Measurements from ENCODE around the gene SPTAN1. TPM values are rescaled to one million over a fixed set of nuclear protein-coding genes. Genes with fewer than 3 reads are reported as not detected.

SPTAN1 gene
- total RNA-seq, 1 donor from 2014 or later = 292 TPM

DNA sequence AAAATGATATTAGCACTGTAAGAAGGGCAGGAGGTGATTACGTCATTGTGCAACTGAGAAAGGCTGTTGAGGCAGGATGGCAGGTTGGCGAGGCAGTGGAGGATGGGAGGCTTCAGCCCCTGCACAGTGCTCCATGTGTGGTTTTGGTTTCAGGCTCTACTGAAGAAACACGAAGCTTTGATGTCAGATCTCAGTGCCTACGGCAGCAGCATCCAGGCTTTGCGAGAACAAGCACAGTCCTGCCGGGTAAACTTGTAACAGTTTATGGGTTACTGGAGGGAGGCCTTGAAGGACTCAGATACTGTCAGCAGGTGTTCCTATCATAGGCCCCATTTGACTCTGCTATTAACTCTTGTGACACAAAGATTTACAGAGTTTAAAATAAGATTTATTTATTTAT is 35.1 kb downstream of the SPTAN1 start:
- H3K27me3 ChIP-seq = no peaks in the 10 kb centered on the region
- H3K4me1 ChIP-seq = no peaks in the 10 kb centered on the region
- intact Hi-C loops (cut with DNase I) = no loop called here
- no peak overlapping the region for H3K4me3 ChIP-seq
- no peaks in the 10 kb centered on the region for H3K9me3 ChIP-seq
- peaks cover 0 to 97% of the 10 kb centered on the region in 2 donors for H3K36me3 ChIP-seq
- TF ChIP-seq POLR2AphosphoS5 (IDR thresholded peaks at IDR 0.05; ENCODE audit: insufficient read depth in 1 of 2, low read depth in 1 of 2) (no peak), POLR2A (IDR thresholded peaks at IDR 0.05) (no peak)
- TF ChIP-seq, protein P1, sequence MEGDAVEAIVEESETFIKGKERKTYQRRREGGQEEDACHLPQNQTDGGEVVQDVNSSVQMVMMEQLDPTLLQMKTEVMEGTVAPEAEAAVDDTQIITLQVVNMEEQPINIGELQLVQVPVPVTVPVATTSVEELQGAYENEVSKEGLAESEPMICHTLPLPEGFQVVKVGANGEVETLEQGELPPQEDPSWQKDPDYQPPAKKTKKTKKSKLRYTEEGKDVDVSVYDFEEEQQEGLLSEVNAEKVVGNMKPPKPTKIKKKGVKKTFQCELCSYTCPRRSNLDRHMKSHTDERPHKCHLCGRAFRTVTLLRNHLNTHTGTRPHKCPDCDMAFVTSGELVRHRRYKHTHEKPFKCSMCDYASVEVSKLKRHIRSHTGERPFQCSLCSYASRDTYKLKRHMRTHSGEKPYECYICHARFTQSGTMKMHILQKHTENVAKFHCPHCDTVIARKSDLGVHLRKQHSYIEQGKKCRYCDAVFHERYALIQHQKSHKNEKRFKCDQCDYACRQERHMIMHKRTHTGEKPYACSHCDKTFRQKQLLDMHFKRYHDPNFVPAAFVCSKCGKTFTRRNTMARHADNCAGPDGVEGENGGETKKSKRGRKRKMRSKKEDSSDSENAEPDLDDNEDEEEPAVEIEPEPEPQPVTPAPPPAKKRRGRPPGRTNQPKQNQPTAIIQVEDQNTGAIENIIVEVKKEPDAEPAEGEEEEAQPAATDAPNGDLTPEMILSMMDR (IDR thresholded peaks at IDR 0.05) = no peak
- no peak overlapping the region for H3K27ac ChIP-seq
- no peak for DNase-seq (ENCODE audit: extremely low spot score in 2 of 2)

DNA sequence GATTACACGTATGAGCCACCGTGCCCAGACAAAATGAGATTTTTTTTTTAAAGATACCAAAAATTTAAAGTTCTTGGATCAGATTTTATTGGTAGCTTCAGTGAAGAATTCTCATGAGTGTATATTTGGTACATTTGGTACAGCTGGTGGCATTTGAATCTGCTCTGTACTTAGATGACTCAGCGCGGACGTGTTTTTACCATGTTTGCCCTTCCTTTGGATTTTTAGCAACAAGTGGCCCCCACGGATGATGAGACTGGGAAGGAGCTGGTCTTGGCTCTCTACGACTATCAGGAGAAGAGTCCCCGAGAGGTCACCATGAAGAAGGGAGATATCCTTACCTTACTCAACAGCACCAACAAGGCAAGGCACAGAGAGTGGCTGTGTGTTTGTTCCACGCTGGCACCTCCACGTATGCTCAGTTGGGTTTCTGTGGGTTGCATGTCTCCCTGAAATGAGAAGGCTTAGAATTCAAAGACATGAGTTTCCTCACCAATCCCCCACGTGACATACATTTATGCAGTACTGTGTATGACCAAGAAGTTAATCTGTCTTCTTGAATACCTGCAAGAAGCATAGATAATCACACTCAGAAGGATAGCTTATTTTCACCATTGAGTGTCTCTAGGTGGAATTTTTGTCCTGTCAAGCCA is 36.3 kb downstream of the SPTAN1 start:
- H3K36me3 ChIP-seq = peaks cover 0 to 97% of the 10 kb centered on the region in 2 donors
- intact Hi-C loops (cut with DNase I) = no loop called here
- H3K4me1 ChIP-seq = no peaks in the 10 kb centered on the region
- H3K27ac ChIP-seq = no peak overlapping the region
- no peak overlapping the region for H3K4me3 ChIP-seq
- H3K27me3 ChIP-seq = no peaks in the 10 kb centered on the region
- TF ChIP-seq POLR2A (IDR thresholded peaks at IDR 0.05) = no peak
- TF ChIP-seq, protein P1 (IDR thresholded peaks at IDR 0.05) = no peak
- no peak for TF ChIP-seq POLR2AphosphoS5 (IDR thresholded peaks at IDR 0.05; ENCODE audit: insufficient read depth in 1 of 2, low read depth in 1 of 2)
- no peak for DNase-seq (ENCODE audit: extremely low spot score in 2 of 2)
- no peaks in the 10 kb centered on the region for H3K9me3 ChIP-seq

DNA sequence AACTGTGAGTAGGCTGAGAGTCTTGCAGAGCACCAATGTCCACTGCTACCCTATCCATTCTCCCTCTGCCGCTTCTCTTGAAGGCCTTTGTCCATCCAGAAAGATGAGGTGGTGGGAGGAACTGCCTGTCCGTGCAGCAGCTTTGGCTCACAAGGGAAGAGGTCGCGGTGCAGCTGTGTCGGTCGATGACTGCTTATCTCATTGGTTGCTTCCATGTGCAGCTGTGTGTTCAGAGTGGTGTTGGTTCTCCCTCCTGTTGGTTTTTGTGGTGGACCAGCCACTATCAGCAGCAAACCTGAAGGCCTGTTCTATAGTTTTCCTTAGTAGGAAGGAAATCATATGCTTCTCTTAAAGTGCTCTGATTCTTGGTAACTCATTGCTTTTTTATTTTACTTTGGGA is 40.7 kb downstream of the SPTAN1 start:
- intact Hi-C loops (cut with DNase I) = no loop called here
- Histone ChIP-seq H3K4me1 (no peaks in the 10 kb centered on the region), H3K4me3 (no peak overlapping the region), H3K36me3 (peaks cover 4 to 93% of the 10 kb centered on the region in 2 donors), H3K27me3 (no peaks in the 10 kb centered on the region), H3K9me3 (no peaks in the 10 kb centered on the region), H3K27ac (no peak overlapping the region)
- no peak for DNase-seq (ENCODE audit: extremely low spot score in 2 of 2)
- TF ChIP-seq POLR2A (IDR thresholded peaks at IDR 0.05) (no peak), POLR2AphosphoS5 (IDR thresholded peaks at IDR 0.05; ENCODE audit: insufficient read depth in 1 of 2, low read depth in 1 of 2) (no peak)
- TF ChIP-seq, protein P1 (IDR thresholded peaks at IDR 0.05) = no peak

DNA sequence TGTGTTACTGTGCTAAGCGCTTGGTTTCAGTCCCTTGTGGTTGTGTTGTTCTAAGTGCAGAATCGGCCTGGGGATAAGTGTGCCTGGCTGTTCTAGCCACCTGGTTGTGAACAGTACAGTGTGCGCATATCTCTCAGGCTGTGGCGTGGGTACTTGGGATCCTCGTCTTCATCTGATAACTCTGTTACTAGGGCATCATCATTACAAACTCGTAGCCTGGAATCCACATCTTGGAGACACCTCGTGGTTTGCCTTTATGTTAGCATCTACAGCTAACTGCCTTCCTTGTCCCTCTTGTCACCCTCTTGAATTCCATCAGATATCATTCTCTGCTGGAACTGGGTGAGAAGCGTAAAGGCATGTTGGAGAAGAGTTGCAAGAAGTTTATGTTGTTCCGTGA is 41.5 kb downstream of the SPTAN1 start:
- intact Hi-C loops (cut with DNase I) = no loop called here
- Histone ChIP-seq H3K4me1 (no peaks in the 10 kb centered on the region), H3K27me3 (no peaks in the 10 kb centered on the region), H3K9me3 (no peaks in the 10 kb centered on the region), H3K27ac (no peak overlapping the region), H3K4me3 (no peak overlapping the region), H3K36me3 (peaks cover 4 to 93% of the 10 kb centered on the region in 2 donors)
- DNase-seq (ENCODE audit: extremely low spot score in 2 of 2) = no peak
- no peak for TF ChIP-seq POLR2A (IDR thresholded peaks at IDR 0.05)
- TF ChIP-seq, protein P1 (IDR thresholded peaks at IDR 0.05) = no peak
- no peak for TF ChIP-seq POLR2AphosphoS5 (IDR thresholded peaks at IDR 0.05; ENCODE audit: insufficient read depth in 1 of 2, low read depth in 1 of 2)

DNA sequence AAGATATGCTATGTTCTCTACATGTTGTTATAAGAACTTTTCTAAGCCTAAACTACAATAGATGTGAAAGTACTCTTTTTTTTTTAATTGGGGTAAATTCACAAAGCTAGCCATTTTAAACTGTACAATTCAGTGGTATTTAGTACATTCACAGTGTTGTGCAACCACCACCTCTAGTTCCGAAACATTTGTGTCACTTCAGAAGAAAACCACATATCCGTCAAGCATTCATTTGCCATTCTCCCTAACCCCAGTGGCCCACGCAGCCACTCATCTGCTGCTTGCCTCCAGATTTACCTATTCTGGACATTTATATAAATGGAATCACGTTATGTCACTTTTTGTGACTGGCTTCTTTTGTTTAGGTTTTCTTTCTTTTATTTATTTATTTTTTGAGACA is 43.1 kb downstream of the SPTAN1 start:
- Histone ChIP-seq H3K27me3 (no peaks in the 10 kb centered on the region), H3K4me1 (no peaks in the 10 kb centered on the region), H3K27ac (no peak overlapping the region), H3K9me3 (no peaks in the 10 kb centered on the region), H3K36me3 (peaks cover 4 to 93% of the 10 kb centered on the region in 2 donors), H3K4me3 (no peak overlapping the region)
- TF ChIP-seq, protein P1 (IDR thresholded peaks at IDR 0.05) = no peak
- no peak for TF ChIP-seq POLR2AphosphoS5 (IDR thresholded peaks at IDR 0.05; ENCODE audit: insufficient read depth in 1 of 2, low read depth in 1 of 2)
- TF ChIP-seq POLR2A (IDR thresholded peaks at IDR 0.05) = no peak
- no peak for DNase-seq (ENCODE audit: extremely low spot score in 2 of 2)
- intact Hi-C loops (cut with DNase I) = no loop called here
